Gastroesophageal sphincter (tissue), 3 donors: Measurements from ENCODE around the gene BARHL1.

Experiments used
- CTCF ChIP-seq, 4 experiments: fragments of 200-600 bp in 2 of 4; fragments of 450-650 bp in 2 of 4; sonication (generic) in 1 of 4; IDR thresholded peaks; one replicate each; pipeline ENCODE4 v1.5.1; 2017 to 2019; ENCODE audit warnings: antibody characterized with exemption in 4 of 4, mild to moderate bottlenecking in 2 of 4, moderate library complexity in 2 of 4
- EP300 ChIP-seq: sonication (generic); formaldehyde crosslinking; IDR thresholded peaks from one replicate; pipeline ENCODE4 v1.6.1; 2017; ENCODE audit warnings: antibody characterized with exemption, mild to moderate bottlenecking
- POLR2A ChIP-seq, 2 donors: fragments of 450-650 bp; IDR thresholded peaks; one replicate each; pipeline ENCODE4 v1.6.1; 2017; ENCODE audit warnings: antibody characterized with exemption in 2 of 2, mild to moderate bottlenecking in 2 of 2, moderate library complexity in 1 of 2

- TF ChIP-seq POLR2A (IDR thresholded peaks at IDR 0.05) (no peak), CTCF (IDR thresholded peaks at IDR 0.05) (no peak), EP300 (no peak)
These were observed 10.4 kb upstream of the BARHL1 start for GRCh38 chr9:132571806-132572600.
